Stimulated activated CD8-positive, alpha-beta memory T cell treated with anti-CD3 and anti-CD28 coated beads, Interleukin-12 subunit alpha, Interleukin-12 subunit beta, amount 100 ng/mL, for 24 hours (primary cell): Measurements from ENCODE around the gene NCAM2.

Experiments used
- DNase-seq: peaks from one replicate; pipeline ENCODE4 v3.0.0-alpha.2; 2020; ENCODE audit errors: extremely low read depth

NCAM2 gene

DNA sequence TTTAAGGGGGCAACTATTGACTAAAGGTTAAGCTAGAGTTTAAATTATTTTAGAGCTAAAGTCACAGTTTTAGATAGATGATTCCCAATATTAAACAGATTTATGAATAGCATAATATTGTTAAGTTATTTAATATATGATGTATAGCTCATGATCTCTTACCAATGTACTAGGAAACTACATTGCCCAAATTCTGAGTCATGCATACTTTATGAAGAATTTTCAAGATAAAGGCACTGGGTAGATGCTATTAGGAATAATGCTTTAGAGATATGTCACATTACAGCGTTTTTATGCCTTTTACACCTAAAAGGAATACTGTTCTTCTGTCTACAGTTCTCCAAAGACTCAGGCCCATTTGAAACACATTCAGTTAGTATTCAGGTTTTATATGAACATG lies 215.1 kb downstream of the NCAM2 start:
- no peak for DNase-seq

DNA sequence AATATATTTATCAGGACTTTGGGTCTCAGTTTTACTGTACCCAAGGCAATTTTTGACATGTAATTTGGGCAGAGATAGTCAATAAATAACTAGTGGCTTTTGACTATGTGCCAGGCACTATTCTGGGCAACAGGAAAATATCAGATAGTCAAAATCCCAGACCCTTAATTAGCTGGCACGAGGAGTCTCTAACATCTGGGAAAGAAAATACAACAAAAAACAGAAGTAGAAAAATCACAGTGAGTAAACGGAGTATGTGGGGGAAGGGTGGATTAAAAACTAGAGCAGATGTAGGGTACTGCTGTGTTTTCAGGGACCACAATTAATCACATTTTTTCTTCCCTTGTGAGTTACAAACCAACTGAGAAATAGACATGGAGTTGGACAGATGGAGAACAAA lies 217.8 kb downstream of the NCAM2 start:
- DNase-seq: no peak

DNA sequence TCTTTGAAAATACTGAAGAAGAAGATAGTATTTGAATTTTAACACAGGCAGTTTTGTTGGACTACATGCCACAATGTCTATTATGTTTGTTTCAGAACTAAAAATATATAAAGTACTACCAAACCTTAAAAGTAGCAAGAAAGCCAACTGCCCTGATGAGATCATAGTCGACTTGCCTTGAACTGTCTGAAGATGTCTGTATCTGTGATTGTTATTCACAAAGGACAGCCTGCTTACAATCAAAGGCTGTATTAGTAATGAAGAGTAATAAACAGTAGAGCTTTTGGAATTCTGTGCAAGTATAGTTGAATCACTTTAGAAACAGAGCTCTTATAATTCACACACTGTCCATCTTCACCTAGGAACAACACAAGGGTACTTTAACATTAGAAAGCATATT lies 228.3 kb downstream of the NCAM2 start:
- no peak for DNase-seq

GRCh38 chr21:21230672-21231071 lies 232.5 kb downstream of the NCAM2 start:
- DNase-seq: no peak

DNA sequence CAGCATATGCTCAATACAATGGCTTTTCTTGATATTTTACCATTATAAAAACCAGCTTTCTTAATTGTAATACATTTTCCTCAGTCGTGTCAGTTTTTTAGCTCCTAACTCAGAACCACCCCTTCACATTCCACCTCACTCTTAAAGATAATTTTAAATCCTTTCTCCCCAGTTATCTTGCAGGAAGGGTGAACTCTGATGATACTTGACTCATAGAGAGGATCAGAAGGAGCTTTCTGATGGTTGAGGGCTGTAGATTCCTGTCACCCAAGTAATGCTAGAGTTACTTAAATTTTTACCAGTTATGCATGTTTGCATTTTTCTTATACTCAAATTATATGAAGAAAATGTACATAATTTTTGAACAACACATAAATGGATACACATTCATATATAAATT lies 233.7 kb downstream of the NCAM2 start:
- no peak for DNase-seq

- DNase-seq: no peak
Observed at GRCh38 chr21:21232320-21232719, 234.1 kb downstream of the NCAM2 start.

DNA sequence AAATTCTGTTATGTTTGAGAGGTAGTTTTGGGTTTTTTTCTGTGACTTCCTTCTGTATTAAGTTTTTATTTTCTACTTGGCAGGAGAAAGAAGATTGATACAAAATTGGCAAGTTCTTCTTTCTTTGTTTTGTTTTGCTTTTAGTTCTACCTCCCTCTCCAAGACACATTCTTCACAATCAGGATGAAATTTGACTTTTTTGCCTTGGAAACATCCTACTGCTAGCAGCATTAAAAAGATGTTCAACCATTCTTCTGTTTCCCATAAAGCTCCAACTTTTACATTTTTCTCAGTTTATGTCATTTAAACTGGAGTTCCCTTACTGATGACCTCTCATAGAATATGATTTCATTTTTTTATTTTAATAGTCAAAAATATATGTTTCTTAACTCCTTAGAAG lies 234.8 kb downstream of the NCAM2 start:
- DNase-seq: no peak

DNA sequence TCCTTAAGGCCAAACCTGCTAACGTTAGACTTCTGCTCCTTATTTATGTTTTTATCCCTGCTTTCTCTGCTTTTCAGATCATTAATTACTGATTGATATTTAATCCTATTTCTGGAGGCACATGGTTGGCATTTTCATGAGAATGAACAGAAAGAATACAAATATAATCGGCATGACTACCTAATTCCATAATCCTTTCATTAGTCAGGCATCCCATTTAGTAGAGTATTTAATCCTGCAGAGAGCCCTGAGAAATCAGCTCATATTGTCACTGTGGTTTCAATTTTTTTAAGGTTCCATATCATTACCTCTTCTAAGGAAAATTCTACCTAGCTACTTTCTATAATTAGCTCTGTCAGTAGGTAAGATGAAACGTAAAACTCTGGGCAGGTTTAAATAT lies 238.8 kb downstream of the NCAM2 start:
- DNase-seq: no peak

DNA sequence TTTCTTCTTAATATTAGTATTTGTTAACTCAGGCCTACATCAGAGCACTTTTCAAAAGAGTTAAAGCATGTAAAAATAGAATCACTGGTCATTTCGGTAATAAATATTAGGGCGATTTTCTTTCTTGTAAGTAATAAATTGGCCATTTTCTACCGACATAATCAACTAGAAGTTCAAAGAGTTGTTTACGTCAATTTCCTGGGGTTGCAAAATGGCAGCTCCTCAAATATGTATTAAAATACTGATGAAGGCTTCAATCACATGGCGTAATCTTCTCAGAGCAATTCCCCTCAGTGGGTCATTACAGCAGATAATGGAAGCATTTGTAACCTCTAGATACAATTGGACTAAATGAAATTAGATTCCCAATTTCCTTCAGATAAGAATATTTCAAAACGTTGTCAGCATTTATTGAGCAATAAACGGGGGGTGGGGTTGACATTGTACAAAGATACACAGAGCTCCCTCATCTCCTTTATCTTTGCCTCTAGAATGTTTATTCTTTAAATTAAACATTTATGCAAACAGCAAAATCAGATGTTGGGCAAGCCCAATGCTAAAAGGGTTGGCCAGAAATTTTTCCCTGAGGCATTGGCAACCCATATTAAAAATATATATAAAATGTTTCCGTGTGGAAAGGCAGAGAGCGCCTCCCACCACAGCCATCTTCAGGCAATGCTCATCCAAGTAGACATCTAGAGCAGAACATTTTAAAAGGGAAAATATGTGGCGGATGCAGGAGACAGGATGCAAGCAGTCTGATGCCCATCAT lies 240.6 kb downstream of the NCAM2 start:
- no peak for DNase-seq

- no peak for DNase-seq
Observed at GRCh38 chr21:21241391-21241790, 243.2 kb downstream of the NCAM2 start.

GRCh38 chr21:21246007-21246406 lies 247.8 kb downstream of the NCAM2 start:
- DNase-seq: no peak

DNA sequence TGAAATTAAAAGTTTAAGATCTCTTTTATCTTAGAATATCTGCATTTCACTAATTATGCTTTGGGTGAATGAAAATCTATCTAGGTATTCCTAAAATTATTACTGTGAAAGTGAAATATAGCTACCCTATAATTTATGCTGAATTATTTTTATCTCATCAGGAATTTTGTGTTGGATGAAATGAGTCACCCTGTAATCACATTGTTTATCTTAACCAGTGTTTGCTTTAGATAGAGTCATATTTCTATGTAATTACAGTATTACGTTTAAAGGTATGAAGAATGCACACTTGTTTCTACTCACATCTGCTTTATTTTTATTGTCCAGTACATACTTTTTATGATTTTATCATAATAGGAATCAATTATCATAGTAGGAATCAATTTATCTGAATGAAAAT lies 249.2 kb downstream of the NCAM2 start:
- DNase-seq: no peak

- DNase-seq: no peak
Observed at GRCh38 chr21:21262048-21262447, 263.8 kb downstream of the NCAM2 start.

DNA sequence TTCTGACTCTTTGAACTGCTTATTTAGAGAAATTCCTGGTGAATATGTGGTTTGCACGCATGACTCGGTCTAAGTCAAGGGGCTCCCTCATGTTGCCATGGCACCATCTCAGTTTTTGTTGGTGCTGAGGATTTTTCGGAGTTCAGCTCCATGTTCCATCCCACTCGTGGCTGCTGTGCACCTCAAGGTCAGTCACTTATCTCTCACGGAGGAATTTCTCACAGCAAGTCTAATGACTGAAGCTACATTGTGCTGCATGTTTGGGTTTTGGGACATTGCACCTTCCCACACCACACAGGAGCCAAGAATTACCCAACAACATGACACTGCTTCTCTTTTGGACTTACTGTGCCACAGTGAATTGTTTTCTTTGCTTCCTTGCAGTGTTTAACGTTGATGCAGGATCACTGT lies 269.9 kb downstream of the NCAM2 start:
- DNase-seq: no peak

DNA sequence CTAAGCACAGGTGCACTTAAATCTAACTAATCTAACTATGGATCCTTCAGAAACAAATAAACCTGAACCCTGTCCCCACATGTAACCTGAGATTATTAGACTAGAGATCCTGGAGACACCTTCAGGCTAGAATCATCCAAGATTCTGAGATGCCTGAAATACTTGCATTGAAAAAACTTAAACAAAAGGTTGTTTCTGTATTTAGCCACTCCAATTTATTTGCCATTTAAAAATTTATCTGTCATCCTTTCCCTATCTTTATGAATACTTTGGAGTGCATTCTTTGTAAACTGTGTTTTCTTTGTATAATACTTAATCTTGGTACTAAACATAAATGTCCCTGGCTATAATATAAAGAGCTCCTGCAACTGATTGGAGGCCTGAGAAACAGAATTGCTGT lies 270.7 kb downstream of the NCAM2 start:
- DNase-seq: no peak

DNA sequence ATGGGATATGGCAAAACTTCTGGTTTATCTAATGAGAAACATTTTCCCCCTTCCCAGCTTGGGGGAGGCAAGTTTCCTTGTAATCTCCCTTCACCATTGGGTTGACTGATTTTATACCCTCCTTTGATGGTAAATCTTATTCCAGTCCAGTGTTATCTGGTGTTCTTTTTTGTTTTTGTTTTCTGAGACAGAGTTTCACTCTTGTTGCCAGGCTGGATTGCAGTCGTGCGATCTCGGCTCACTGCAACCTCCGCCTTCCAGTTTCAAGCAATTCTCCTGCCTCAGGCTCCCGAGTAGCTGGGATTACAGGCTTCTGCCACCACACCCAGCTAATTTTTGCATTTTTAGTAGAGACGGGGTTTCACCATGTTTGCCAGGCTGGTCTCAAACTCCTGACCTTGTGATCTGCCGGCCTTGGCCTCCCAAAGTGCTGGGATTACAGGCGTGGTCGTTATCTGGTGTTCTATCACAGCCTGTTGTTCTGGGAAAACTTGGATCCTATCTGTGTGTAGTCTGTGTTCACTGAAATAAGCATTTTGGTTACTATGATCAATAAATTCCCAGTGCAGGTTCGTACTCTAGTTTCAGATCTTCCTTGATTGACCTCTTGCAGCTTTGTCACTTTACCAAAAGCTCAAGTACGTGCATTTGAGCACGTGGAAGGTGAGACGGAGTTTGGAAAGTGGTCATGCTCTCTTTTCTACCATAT lies 281.1 kb downstream of the NCAM2 start:
- no peak for DNase-seq

- DNase-seq: no peak
Observed at GRCh38 chr21:21283810-21284209, 285.6 kb downstream of the NCAM2 start.

DNA sequence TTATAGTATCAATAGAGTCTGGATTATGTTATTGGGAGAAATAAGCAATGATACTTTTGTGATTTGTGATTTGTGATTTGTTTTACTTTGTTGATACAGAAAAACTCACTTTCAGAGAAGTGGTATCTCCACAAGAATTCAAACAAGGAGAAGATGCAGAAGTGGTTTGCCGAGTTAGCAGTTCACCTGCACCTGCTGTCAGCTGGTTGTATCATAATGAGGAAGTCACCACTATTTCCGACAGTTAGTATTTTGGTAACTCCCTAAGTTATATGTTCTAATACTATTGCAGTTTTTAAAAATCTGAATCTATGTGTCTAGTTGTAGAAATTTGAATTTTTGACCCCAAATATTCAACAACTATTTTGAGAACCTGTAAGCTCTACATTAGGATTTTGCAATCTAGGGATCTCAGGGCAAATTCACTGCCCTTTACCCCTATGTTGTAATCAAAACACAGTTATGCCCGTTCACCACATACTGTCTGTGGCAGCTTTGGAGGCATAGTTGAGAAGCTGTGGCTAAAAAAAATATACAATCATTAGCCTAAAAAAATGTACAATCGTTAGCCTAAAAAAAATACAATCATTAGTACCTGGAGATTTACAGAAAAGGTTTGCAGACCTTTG lies 288.1 kb downstream of the NCAM2 start:
- no peak for DNase-seq

DNA sequence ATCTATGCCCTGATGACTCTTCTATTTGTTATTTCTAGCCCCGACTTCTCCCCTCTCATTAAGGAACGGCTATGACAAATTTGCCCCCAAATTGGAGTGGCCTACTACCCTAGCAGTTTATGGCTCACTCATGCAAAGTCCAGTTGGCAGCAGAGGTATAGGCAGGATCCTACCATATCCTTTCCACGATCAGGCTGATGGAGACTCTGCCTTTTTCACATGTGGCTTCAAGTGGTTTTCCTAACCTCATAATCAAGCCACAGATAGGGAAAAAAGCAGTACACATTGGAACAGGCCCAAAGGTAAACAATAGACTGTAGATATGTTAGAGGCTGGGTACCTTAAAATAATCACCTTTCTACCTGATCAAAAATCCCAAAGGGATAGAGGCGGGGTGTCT lies 292.5 kb downstream of the NCAM2 start:
- DNase-seq: no peak

GRCh38 chr21:21291883-21292569 lies 293.8 kb downstream of the NCAM2 start:
- no peak for DNase-seq

DNA sequence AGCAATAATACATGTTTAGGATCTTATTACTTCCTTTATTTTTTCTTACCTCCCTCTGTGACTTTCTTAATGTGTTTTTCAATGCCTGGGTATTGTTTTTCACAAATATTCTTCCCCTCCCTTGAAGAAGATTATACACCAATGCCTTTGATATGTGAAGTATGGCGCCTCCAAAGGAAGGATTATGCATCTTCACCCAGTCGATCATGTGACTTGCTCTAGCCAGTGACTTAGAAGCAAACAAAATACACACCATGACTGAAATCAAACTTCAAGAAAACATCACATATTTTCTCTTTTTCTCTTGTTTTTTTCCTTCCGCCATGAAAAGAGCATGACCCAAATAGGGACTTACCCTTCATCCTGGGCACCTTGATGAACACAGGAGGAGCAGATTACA lies 297.1 kb downstream of the NCAM2 start:
- DNase-seq: no peak

- DNase-seq: no peak
Observed at GRCh38 chr21:21297211-21297610, 299.0 kb downstream of the NCAM2 start.

DNA sequence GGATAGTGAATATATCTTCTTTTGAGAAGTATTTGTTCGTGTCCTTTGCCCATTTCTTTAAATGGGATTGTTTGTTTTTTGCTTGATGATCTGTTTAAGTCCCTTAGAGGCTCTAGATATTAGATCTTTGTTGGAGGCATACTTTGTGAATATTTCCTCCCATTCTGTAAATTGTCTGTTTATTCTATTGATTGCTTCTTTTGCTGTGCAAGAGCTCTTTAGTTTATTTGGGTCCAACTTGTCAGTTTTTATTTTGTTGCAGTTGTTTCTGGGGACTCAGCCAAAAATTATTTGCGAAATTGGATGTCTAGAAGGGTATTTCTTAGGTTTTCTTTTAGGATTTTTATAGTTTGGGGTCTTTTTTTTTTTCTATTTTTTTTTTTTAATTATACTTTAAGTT lies 302.8 kb downstream of the NCAM2 start:
- DNase-seq: no peak
